ENCODE measurements around the gene PREPL.

Gene PREPL

GRCh38 chr2:44286884-44287638, 74.2 kb downstream of the PREPL start:
- no peak overlapping the region for H3K4me3 ChIP-seq (replicated peaks; ENCODE audit: low read depth, low read length)
- DNase-seq (ENCODE audit: low read depth) = no peak
- TF ChIP-seq CTCF (IDR thresholded peaks at IDR 0.05; ENCODE audit: low read length, missing control alignments) = no peak

GRCh38 chr2:44286119-44286883, 75.0 kb downstream of the PREPL start:
- DNase-seq (ENCODE audit: low read depth) = no peak
- no peak for TF ChIP-seq CTCF (IDR thresholded peaks at IDR 0.05; ENCODE audit: low read length, missing control alignments)
- H3K4me3 ChIP-seq (replicated peaks; ENCODE audit: low read depth, low read length) = no peak overlapping the region

GRCh38 chr2:44285174-44285573, 76.1 kb downstream of the PREPL start:
- TF ChIP-seq CTCF (IDR thresholded peaks at IDR 0.05; ENCODE audit: low read length, missing control alignments) = no peak
- no peak for DNase-seq (ENCODE audit: low read depth)
- H3K4me3 ChIP-seq (replicated peaks; ENCODE audit: low read depth, low read length) = no peak overlapping the region

GRCh38 chr2:44283116-44283666, 78.1 kb downstream of the PREPL start:
- no peak overlapping the region for H3K4me3 ChIP-seq (replicated peaks; ENCODE audit: low read depth, low read length)
- no peak for TF ChIP-seq CTCF (IDR thresholded peaks at IDR 0.05; ENCODE audit: low read length, missing control alignments)
- no peak for DNase-seq (ENCODE audit: low read depth)

GRCh38 chr2:44280869-44281268, 80.4 kb downstream of the PREPL start:
- TF ChIP-seq CTCF (IDR thresholded peaks at IDR 0.05; ENCODE audit: low read length, missing control alignments) = no peak
- H3K4me3 ChIP-seq (replicated peaks; ENCODE audit: low read depth, low read length) = no peak overlapping the region

GRCh38 chr2:44277541-44277940, 83.8 kb downstream of the PREPL start:
- no peak for DNase-seq (ENCODE audit: low read depth)
- no peak for TF ChIP-seq CTCF (IDR thresholded peaks at IDR 0.05; ENCODE audit: low read length, missing control alignments)
- H3K4me3 ChIP-seq (replicated peaks; ENCODE audit: low read depth, low read length) = no peak overlapping the region

More at GRCh38 chr2:44280869-44281268, 80.4 kb downstream of the PREPL start:
- no peak for DNase-seq (ENCODE audit: low read depth)

All from fibroblast of pulmonary artery (primary cell).